Keratinocyte (primary cell): Measurements from ENCODE around the gene IL1RAP. TPM values are rescaled to one million over a fixed set of nuclear protein-coding genes. Genes with fewer than 3 reads are reported as not detected.
"Not testable (repeated sequence)": the region's sequence is repeated elsewhere in the genome, so short reads cannot be mapped to it uniquely, and the experiment has no call there.

Source experiments
- DNase-seq: peaks from one replicate; pipeline ENCODE4 v3.0.0-alpha.2; 2011; ENCODE audit warnings: low read depth, missing footprints, low spot score
- FAIRE-seq: peaks from 2 replicates; lab custom pipeline; 2011; peaks lifted over from hg19 to GRCh38; lab: Jason Lieb, UNC
- H2AFZ ChIP-seq: 2 replicates; pipeline ENCODE4 v1.6.0; 2012; ENCODE audit warnings: low read length, control low read depth, inconsistent platforms; ENCODE audit not compliant: control insufficient read depth
- H3K27ac ChIP-seq: 2 replicates; pipeline ENCODE4 v1.5.1; 2011; ENCODE audit warnings: low read length; ENCODE audit not compliant: control insufficient read depth, insufficient read depth
- H3K27me3 ChIP-seq: 3 replicates; pipeline ENCODE4 v1.6.0; 2011; ENCODE audit warnings: low read length; ENCODE audit not compliant: control insufficient read depth, insufficient read depth; ENCODE audit errors: extremely low read depth
- H3K36me3 ChIP-seq, 2 experiments: 2 replicates in 1 of 2; 3 replicates in 1 of 2; pipeline ENCODE4 v1.5.1; 2011; ENCODE audit warnings: low read length in 2 of 2, mild to moderate bottlenecking in 1 of 2; ENCODE audit not compliant: control insufficient read depth in 2 of 2, insufficient read depth in 2 of 2; ENCODE audit errors: extremely low read depth in 1 of 2
- H3K4me1 ChIP-seq: 3 replicates; pipeline ENCODE4 v1.5.1; 2011; ENCODE audit warnings: low read length; ENCODE audit not compliant: control insufficient read depth, insufficient read depth; ENCODE audit errors: extremely low read depth
- H3K4me2 ChIP-seq: 3 replicates; pipeline ENCODE4 v1.6.0; 2011; ENCODE audit warnings: low read depth, low read length; ENCODE audit not compliant: control insufficient read depth, insufficient read depth; ENCODE audit errors: extremely low read depth
- H3K4me3 ChIP-seq, 3 experiments: fragments of 200-600 bp in 1 of 3; sonication (generic) in 1 of 3; 2 replicates in 2 of 3; 3 replicates in 1 of 3; pipeline ENCODE4 v1.5.1; 2011 to 2016; ENCODE audit warnings: low read length in 3 of 3, mild to moderate bottlenecking in 3 of 3, control low read depth in 2 of 3, inconsistent platforms in 1 of 3, low read depth in 1 of 3, mixed read lengths in 1 of 3, mixed run types in 1 of 3, moderate library complexity in 1 of 3; ENCODE audit not compliant: control insufficient read depth in 2 of 3, insufficient read depth in 2 of 3; ENCODE audit errors: extremely low read depth in 1 of 3
- H3K79me2 ChIP-seq: 2 replicates; pipeline ENCODE4 v1.6.0; 2012; ENCODE audit warnings: low read length; ENCODE audit not compliant: control insufficient read depth, insufficient read depth
- H3K9ac ChIP-seq: 3 replicates; pipeline ENCODE4 v1.6.0; 2011; ENCODE audit warnings: low read length; ENCODE audit not compliant: control insufficient read depth, insufficient read depth; ENCODE audit errors: extremely low read depth
- H3K9me1 ChIP-seq: 3 replicates; pipeline ENCODE4 v1.6.0; 2011; ENCODE audit warnings: low read length; ENCODE audit not compliant: control insufficient read depth, insufficient read depth; ENCODE audit errors: extremely low read depth
- H3K9me3 ChIP-seq: 2 replicates; pipeline ENCODE4 v1.5.1; 2012; ENCODE audit warnings: low read depth, low read length; ENCODE audit not compliant: control insufficient read depth
- H4K20me1 ChIP-seq: 3 replicates; pipeline ENCODE4 v1.6.0; 2011; ENCODE audit warnings: low read length; ENCODE audit not compliant: control insufficient read depth, insufficient read depth; ENCODE audit errors: extremely low read depth
- EZH2 ChIP-seq: IDR thresholded peaks from one replicate; pipeline ENCODE4 v1.6.1; 2012; ENCODE audit warnings: inconsistent platforms, mild to moderate bottlenecking, low read length, moderate library complexity
- dilution Hi-C: fragments of 300-500 bp; cut with MboI; formaldehyde crosslinking; loops from one replicate; pipeline ENCODE4 v1.7.0; 2020; ENCODE audit warnings: low sequenced_read_pairs; ENCODE audit not compliant: extremely low pct_ligation_motif_present
- polyA minus RNA-seq, 3 experiments: library from RNA; depleted of rRNA, polyadenylated mRNA; stranded (reverse); fragments of >200 nt; gene quantifications; 1 replicate in 1 of 3; 2 replicates in 1 of 3; 3 replicates in 1 of 3; pipeline ENCODE4 v1.2.3, GENCODE V29; 2011
- polyA plus RNA-seq, 5 experiments: library from polyadenylated mRNA; depleted of rRNA in 3 of 5; stranded (reverse) in 3 of 5; stranded (forward) in 1 of 5; unstranded in 1 of 5; fragments of >200 nt; gene quantifications; 1 replicate in 1 of 5; 2 replicates in 3 of 5; 3 replicates in 1 of 5; pipeline versions ENCODE4 v1.2.1 to v1.2.3, GENCODE V29; 2011 to 2012; ENCODE audit warnings: missing spikeins in 2 of 5, low read depth in 1 of 5, low replicate concordance in 1 of 5
- TF ChIP-seq, protein P1 (sequence below), 3 experiments: IDR thresholded peaks in 1 of 3; conservative IDR thresholded peaks in 1 of 3; optimal IDR thresholded peaks in 1 of 3; 2 replicates in 2 of 3; 3 replicates in 1 of 3; pipeline versions ENCODE3 to v1.5.1; 2011; ENCODE audit warnings: low read length in 3 of 3, mild to moderate bottlenecking in 3 of 3, moderate library complexity in 2 of 3, control low read depth in 1 of 3, inconsistent platforms in 1 of 3; ENCODE audit not compliant: insufficient read depth in 2 of 3; ENCODE audit errors: extremely low read depth in 1 of 3

IL1RAP gene, protein sequence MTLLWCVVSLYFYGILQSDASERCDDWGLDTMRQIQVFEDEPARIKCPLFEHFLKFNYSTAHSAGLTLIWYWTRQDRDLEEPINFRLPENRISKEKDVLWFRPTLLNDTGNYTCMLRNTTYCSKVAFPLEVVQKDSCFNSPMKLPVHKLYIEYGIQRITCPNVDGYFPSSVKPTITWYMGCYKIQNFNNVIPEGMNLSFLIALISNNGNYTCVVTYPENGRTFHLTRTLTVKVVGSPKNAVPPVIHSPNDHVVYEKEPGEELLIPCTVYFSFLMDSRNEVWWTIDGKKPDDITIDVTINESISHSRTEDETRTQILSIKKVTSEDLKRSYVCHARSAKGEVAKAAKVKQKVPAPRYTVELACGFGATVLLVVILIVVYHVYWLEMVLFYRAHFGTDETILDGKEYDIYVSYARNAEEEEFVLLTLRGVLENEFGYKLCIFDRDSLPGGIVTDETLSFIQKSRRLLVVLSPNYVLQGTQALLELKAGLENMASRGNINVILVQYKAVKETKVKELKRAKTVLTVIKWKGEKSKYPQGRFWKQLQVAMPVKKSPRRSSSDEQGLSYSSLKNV
- polyA plus RNA-seq (62.8 to 93.5 TPM (median 69.7 TPM) in 3 replicates), polyA minus RNA-seq (124 to 216 TPM (median 189 TPM) in 3 replicates)
- polyA plus RNA-seq (2011; ENCODE audit: low read depth), result 41.0 TPM
- polyA plus RNA-seq (2011; cell fraction: cytosol; rRNA removed), result 29.2 and 45.2 TPM in 2 replicates
- polyA plus RNA-seq (2011; cell fraction: nucleus; rRNA removed), result 111 and 114 TPM in 2 replicates
- polyA plus RNA-seq (2012; ENCODE audit: low replicate concordance), result 16.2 and 32.7 TPM in 2 replicates
- 29.4 TPM for polyA minus RNA-seq (2011; cell fraction: cytosol; rRNA and poly(A)+ RNA removed)
- 82.6 and 226 TPM in 2 replicates for polyA minus RNA-seq (2011; cell fraction: nucleus; rRNA and poly(A)+ RNA removed)

DNA sequence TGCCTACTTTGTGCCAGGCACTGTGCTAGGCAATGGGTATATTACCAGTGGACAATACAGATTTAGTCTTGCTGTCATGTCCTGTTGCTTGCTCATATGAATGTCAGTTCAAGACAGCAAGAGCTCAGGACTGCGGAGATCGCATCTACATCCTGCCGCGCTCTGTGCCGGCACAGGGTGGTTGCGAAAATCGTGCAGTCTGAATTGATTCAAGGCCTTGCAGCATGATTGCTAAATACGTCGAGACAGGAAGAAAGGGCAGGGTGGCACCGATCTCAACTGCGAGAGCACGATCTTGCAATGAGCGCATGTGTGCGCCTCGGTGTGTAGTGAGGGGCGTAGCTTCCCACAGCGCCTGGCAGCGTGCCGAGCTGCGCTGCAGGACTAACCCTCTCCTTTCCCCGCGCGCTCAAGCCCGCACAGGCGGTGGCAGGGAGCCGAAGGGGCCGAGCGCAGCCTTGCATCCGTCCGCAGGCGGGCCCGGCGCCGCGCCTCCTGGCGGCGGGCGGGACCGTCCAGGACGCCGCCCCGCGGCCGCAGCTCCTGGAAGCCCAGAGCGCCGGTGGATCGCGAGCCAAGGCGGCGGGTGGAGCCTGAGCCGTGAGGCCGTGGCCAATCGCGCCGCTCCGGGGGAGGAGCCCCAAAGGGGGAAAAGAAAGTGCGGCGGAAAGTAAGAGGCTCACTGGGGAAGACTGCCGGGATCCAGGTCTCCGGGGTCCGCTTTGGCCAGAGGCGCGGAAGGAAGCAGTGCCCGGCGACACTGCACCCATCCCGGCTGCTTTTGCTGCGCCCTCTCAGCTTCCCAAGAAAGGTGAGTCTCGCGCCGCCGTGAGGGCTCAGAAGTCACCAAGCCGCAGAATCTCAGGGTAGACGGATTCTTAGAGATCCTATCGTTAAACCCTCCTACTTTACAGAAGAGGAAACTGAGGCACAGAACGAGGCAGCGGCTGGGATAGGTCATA lies at the start of gene IL1RAP:
IL1RAP (plus strand) TSS at position 677 of the 962 bp plus-strand sequence. CDS start 50,205 bp downstream, outside the sequence.
- Histone ChIP-seq H2AFZ (peak within 1 kb of the TSS; percentile 95), H3K79me2 (peaks cover 48% of the 10 kb centered on the region), H3K27me3 (no peaks in the 10 kb centered on the region), H3K4me1 (peaks cover 23% of the 10 kb centered on the region), H3K9me1 (no peaks in the 10 kb centered on the region), H3K9me3 (no peaks in the 10 kb centered on the region), H3K4me3 (peak within 1 kb of the TSS; percentile 68 to 94 (median 89)), H4K20me1 (no peaks in the 10 kb centered on the region), H3K9ac (peak within 1 kb of the TSS; percentile 90), H3K27ac (peak within 1 kb of the TSS; percentile 84), H3K4me2 (peak within 1 kb of the TSS; percentile 87), H3K36me3 (peaks cover 0 to 13% of the 10 kb centered on the region in 2 experiments)
- dilution Hi-C loops, result no loop called here
- DNase-seq (peak; percentile 81), FAIRE-seq (peak; percentile 93)
- no peak for TF ChIP-seq EZH2
- TF ChIP-seq, protein P1, sequence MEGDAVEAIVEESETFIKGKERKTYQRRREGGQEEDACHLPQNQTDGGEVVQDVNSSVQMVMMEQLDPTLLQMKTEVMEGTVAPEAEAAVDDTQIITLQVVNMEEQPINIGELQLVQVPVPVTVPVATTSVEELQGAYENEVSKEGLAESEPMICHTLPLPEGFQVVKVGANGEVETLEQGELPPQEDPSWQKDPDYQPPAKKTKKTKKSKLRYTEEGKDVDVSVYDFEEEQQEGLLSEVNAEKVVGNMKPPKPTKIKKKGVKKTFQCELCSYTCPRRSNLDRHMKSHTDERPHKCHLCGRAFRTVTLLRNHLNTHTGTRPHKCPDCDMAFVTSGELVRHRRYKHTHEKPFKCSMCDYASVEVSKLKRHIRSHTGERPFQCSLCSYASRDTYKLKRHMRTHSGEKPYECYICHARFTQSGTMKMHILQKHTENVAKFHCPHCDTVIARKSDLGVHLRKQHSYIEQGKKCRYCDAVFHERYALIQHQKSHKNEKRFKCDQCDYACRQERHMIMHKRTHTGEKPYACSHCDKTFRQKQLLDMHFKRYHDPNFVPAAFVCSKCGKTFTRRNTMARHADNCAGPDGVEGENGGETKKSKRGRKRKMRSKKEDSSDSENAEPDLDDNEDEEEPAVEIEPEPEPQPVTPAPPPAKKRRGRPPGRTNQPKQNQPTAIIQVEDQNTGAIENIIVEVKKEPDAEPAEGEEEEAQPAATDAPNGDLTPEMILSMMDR (optimal IDR thresholded peaks at IDR 0.05 in 1 of 3, IDR thresholded peaks at IDR 0.05 in 1 of 3, conservative IDR thresholded peaks at IDR 0.05 in 1 of 3; ENCODE audit: extremely low read depth in 1 of 3, insufficient read depth in 2 of 3, low read length in 3 of 3), result peak; percentile 18 to 51 (median 27)

DNA sequence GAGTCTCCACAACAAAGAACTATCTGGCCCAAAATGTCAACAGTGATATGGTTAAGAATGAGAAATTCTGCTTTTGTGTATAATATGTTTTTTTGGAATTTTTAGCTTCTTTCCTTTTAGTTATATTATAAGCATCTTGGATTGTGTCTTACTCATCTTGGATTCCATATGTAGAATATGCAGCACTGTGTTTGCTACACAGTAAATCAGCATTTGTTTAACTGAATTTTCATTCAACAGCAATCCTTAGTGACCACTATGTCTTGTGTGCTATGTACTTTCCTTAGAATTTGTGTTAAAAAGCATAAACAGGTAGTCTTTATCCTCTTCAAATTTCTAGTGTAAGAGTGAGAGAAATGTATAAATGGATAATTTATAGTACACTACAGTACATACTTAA lies 46.0 kb upstream of the IL1RAP start:
- Histone ChIP-seq H4K20me1 (no peaks in the 10 kb centered on the region), H2AFZ (no peak overlapping the region), H3K27ac (no peak overlapping the region), H3K36me3 (no peaks in the 10 kb centered on the region), H3K9me1 (no peaks in the 10 kb centered on the region), H3K9ac (no peak overlapping the region), H3K4me3 (no peak overlapping the region), H3K4me1 (no peaks in the 10 kb centered on the region), H3K9me3 (no peaks in the 10 kb centered on the region), H3K4me2 (no peak overlapping the region), H3K27me3 (no peaks in the 10 kb centered on the region), H3K79me2 (no peaks in the 10 kb centered on the region)
- dilution Hi-C loops, result no loop called here
- FAIRE-seq (no peak), DNase-seq (no peak)
- TF ChIP-seq, protein P1 (optimal IDR thresholded peaks at IDR 0.05 in 1 of 3, IDR thresholded peaks at IDR 0.05 in 1 of 3, conservative IDR thresholded peaks at IDR 0.05 in 1 of 3; ENCODE audit: extremely low read depth in 1 of 3, insufficient read depth in 2 of 3, low read length in 3 of 3), result no peak
- TF ChIP-seq EZH2, result no peak

DNA sequence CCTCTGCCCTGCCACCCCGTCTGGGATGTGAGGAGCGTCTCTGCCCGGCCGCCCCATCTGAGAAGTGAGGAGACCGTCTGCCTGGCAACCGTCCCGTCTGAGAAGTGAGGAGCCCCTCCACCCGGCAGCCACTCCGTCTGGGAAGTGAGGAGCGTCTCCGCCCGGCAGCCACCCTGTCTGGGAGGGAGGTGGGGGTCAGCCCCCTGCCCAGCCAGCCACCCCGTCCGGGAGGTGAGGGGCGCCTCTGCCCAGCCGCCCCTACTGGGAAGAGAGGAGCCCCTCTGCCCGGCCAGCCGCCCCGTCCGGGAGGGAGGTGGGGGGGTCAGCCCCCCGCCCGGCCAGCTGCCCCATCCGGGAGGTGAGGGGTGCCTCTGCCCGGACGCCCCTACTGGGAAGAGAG lies 40.6 kb upstream of the IL1RAP start:
- H3K27me3 ChIP-seq, H3K9ac ChIP-seq, FAIRE-seq, H3K4me3 ChIP-seq, H4K20me1 ChIP-seq, H3K36me3 ChIP-seq, DNase-seq, dilution Hi-C loops, H2AFZ ChIP-seq, H3K27ac ChIP-seq, H3K9me3 ChIP-seq, H3K4me1 ChIP-seq, H3K9me1 ChIP-seq, H3K4me2 ChIP-seq, H3K79me2 ChIP-seq: not testable (repeated sequence)
